Measurements from ENCODE around the gene SCLT1.

SCLT1 gene

GRCh38 chr4:129064717-129065116, 28.6 kb downstream of the SCLT1 start:
- DNase-seq = no peak

DNA sequence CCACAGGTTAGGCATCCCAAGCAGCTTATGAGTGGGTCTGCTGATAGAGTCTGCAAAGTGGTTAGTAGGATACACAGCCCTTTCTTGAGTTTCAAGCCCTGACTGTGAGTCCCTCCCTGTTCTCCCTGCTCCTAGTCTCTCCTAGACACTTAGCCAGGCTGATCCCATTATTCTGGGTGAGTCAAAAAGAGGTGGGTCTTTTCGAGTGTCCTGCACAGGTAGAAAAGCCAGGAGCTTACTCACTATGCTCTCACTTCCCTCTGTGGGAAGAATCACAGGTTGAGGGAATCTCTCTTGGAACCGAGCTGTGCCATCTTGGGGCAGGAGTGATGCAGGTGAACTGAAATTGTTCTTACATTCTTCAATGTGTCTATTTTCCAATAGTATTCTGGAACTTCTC, 29.7 kb downstream of the SCLT1 start:
- DNase-seq = no peak

DNA sequence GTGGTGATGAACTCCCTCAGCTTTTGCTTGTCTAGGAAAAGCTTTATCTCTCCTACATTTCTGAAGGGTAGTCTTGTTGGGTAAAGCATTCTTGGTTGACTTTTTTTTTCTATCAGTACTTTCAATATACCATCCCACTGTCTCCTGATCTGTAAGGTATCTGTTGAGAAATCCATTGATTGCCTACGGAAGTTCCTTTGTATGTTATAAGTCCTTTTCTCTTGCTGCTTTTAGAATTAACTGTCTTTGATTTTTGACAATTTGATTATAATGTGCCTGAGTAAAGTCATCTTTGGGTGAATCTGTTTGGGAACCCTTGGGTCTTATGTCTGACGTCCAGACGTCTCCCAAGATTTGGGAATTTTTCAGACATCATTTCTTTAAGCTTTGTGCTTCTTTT, 30.8 kb downstream of the SCLT1 start:
- no peak for DNase-seq

- DNase-seq = no peak
Observed at GRCh38 chr4:129059028-129059427, 34.3 kb downstream of the SCLT1 start.

DNA sequence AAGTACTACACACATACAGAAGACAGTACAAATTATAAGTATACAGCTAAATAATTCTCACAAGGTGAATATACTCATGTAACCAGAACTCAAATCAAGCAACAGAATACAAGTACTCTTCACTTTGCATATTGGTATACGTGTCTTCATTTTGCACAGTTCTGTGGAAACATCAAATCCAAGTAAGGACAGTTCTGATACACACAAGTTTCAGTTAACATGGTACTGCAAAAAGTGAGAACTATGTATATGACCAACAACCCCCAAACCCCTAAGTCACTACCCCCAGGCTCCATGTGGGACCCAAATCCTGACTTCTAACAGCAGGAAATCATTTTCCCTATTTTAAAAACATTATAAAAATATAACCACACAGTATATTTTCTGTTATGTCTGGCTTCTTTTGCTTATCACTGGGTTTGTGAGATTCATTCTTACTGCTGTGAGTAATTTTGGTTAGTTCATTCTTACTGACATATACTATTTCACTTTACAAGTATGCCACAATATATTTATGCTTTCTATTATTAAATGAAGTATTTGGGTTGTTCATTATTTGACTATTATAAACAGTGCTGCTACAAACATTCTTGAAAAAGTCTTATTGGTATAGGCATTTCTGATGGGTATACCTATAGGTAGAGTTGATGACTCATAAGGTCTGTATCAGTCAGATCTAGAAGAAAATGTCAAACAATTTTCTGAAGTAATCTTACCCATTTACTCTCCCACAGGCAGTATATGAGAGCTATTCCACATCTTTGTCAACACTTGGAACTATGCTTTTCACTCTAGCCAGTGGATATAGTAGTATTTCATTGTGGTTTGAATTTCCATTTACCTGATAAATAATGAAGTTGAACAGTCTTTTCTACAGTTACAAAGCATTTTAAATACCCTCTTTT, 47.0 kb downstream of the SCLT1 start:
- no peak for DNase-seq

- DNase-seq = no peak
Observed at GRCh38 chr4:129043523-129043922, 49.8 kb downstream of the SCLT1 start.

GRCh38 chr4:129040471-129040870, 52.9 kb downstream of the SCLT1 start:
- DNase-seq = no peak

DNA sequence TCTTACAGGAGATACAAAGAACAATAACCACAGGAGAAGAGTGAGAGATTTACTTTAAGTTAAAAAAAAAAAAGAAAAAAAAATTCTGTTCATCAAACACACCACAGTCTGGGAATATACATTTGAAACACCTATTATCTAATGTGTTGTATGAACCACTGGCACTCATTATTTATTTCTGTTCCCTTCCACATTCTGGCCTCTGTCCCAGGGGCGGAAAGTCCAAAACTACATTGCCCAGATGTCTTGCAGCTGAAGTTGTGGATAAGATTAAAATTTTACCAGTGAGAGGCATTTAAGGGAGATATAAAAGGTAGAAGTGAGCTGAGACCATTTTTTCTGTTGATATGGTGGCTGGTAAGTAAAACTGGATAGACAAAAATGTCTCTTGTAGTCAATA, 56.2 kb downstream of the SCLT1 start:
- no peak for DNase-seq

GRCh38 chr4:129014566-129015509, 78.5 kb downstream of the SCLT1 start:
- no peak for DNase-seq

DNA sequence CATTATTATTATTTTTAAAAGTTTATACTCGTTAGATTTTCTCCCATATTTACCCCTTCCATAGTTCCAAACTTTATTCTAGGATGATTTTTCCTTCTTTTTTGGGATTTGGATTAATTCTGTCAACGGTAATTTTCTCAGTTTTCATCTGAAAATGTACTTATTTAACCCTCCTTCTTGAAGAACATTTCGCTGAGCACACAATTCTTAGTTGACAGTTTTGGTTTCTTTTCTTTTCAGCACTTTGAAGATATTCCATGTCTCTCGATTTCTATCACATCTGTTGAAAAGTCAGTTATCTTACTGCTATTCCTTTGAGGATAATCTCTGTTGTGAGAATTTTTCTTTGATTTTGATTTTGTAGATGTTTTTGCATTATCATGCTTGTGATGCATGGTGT, 85.2 kb downstream of the SCLT1 start:
- DNase-seq = no peak

DNA sequence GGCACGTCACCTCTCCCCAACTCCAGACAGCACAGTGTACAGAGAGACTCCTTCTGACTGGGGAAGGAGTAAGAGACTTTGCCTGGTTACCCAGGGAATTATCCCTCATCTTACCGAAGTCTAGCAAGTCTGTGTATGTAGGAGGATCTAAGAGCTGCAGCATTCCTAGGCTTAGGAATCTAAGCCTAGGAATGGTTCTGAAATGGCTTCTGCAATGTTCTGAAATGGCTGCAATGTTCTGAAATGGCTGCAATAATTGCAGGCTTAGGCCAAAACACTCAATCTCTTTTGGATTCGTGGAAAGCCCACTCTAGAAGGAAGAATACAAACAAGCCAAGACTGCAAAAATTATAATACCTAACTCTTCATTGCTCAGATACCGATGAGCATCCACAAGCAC, 106.4 kb downstream of the SCLT1 start:
- DNase-seq = no peak

GRCh38 chr4:128986019-128986418, 107.3 kb downstream of the SCLT1 start:
- no peak for DNase-seq

DNA sequence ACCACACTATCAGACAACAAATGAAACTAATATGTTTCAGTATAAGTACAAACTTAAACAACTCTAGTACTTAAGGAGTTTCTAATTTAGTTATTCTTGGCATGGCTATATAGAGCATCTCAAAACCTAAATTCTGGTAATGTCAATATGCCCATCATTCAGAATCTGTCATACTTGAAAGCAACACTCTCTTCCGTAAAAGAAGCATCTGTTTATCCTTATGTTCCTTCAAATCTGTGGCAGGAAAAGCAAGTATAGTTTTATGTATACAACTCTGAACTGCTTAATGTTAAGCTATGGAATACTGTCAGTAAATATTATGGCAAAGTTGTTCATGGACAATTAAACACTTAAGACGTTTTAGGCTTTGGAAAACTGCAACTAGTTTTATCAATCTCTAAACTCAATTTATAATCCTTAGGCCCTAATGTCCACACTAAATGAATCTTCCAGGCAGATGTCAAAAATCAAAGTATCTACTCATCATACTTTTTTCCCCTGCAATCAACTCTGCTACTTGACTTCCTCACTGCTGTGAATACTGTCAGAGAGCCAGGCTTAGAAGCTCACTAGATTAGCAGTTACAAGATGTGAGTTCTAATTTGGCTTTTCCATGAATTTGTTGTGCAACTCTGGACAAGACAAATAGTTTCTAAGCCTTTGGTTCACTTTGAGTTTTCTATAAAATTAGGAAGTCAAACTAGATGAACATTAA, 109.4 kb downstream of the SCLT1 start:
- no peak for DNase-seq

GRCh38 chr4:128981377-128981776, 112.0 kb downstream of the SCLT1 start:
- DNase-seq = no peak

DNA sequence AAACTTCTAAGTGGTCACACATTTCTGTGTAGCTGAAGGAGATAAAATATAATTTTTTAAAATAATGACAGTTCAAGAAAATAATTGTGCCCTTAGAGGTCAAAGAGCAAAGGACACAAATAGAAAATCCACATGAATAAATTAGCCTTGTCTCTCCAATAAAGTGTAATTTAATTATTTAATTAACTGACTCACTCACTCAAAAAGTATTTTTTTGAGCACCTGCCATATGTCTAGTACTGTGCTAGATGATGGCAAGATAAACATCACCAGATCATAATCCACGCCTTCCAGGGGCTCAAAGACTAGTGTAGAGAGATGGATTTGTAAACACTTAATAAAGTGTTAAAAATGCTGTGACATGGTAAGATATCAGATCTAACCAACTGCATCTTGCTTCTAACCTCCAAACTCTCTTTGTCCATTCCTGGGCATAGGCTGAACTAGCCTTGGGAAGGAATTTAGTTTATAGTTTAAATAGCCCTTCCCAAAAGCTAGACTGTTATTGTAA, 112.5 kb downstream of the SCLT1 start:
- DNase-seq = no peak

GRCh38 chr4:128979934-128980333, 113.4 kb downstream of the SCLT1 start:
- DNase-seq = no peak

- DNase-seq = no peak
Observed at GRCh38 chr4:128978985-128979384, 114.4 kb downstream of the SCLT1 start.

GRCh38 chr4:128974136-128974581, 119.2 kb downstream of the SCLT1 start:
- DNase-seq = no peak

DNA sequence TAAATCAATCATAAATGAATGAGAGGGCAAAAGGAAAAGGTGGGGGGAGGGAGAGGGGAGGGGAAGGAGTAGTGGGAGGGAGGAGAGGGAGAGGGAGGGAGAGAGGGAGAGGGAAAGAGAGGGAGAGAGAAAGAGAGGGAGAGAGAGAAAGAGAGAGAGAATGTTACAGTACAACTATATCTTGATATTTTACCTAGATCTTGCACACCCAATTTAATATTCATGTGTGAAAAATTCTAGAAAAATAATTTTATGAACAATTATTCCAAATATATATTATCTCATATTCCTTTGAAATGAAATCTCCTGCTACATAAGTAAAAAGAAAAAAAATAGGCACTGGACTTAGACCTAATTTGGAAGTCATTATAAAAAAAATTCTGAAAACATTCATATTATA, 120.0 kb downstream of the SCLT1 start:
- no peak for DNase-seq

DNA sequence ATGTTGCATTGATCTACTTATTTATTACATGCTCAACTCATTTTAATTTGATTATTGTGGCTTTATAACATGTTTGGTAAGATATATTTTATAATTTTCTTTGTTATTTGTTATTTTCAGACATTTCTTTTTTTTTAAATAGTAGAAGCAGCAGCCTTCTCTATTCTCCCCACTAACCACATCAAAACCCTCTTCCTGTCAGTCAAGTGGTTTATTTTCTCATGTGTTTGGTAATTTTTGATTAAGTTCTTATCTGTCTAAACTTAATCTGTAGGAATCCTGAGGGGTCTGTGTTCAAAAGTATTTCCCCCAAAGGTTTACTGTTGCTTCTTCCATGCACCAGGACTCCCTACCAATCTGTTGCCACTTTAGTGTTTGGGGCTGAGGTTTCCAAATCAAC, 131.9 kb downstream of the SCLT1 start:
- DNase-seq = no peak

- DNase-seq = no peak
Observed at GRCh38 chr4:128958194-128958593, 135.1 kb downstream of the SCLT1 start.

DNA sequence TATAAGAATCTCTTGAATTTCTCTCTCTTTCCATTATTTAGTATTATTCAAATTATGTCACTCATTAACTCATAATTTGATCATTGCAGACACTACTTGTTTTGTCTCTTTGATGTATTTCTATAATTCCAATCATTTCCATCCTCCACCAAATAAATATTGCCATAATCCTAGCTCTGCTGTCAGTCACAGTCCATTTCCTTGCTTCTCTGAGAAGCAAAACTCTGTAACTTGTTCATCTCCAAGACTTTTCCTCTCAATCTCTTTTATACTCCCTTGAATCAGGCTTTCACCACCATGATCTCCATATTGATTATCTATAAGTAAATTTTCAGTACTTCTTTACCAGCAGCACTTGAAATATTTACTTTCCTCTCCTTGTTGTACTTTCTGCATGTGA, 135.9 kb downstream of the SCLT1 start:
- DNase-seq = no peak

- DNase-seq = no peak
Observed at GRCh38 chr4:128955751-128956150, 137.6 kb downstream of the SCLT1 start.
